ENCODE data around the gene C3orf18. TPM values are rescaled to one million over a fixed set of nuclear protein-coding genes. Genes with fewer than 3 reads are reported as not detected.

Gene C3orf18
- polyA plus RNA-seq, 1 of the 3 experiments (the other 2 are of a cell fraction), result 19.7 TPM

GRCh38 chr3:50530001-50530970 is 37.3 kb downstream of the C3orf18 start:
- Histone ChIP-seq H3K4me1 (ENCODE audit: control insufficient read depth in 1 of 2, insufficient read depth in 2 of 2, low read depth in 1 of 2, low read length in 1 of 2) (peaks cover 0 to 25% of the 10 kb centered on the region in 2 experiments; a peak in 1 of 4 replicates), H4K20me1 (ENCODE audit: insufficient read depth) (no peaks in the 10 kb centered on the region), H3K79me2 (ENCODE audit: insufficient read depth) (no peaks in the 10 kb centered on the region), H3K9me3 (no peaks in the 10 kb centered on the region), H2AFZ (ENCODE audit: low read depth) (no peak overlapping the region), H3K9me2 (no peaks in the 10 kb centered on the region), H3F3A (replicated peaks; ENCODE audit: insufficient read depth) (no peaks in the 10 kb centered on the region), H3K4me3 (ENCODE audit: low read depth in 2 of 2, low read length in 1 of 2) (no peak overlapping the region), H3K27ac (ENCODE audit: low read depth in 2 of 2, low read length in 1 of 2) (no peak overlapping the region), H3K36me3 (replicated peaks in 1 of 2; ENCODE audit: control insufficient read depth in 1 of 2, insufficient read depth in 2 of 2, low read length in 1 of 2) (no peaks in the 10 kb centered on the region), H3K27me3 (ENCODE audit: insufficient read depth) (peaks cover 6% of the 10 kb centered on the region; the same call in 1 of the 2 replicates), H3K9ac (no peak overlapping the region), H3K4me2 (no peak overlapping the region)
- WGBS (ENCODE audit: low lambda C conversion rate), result 75% methylated on average over 48 of the region's 48 CpGs
- POLR2A ChIA-PET, result no interaction called here
- CTCF ChIA-PET, result no interaction called here
- no peak for TF ChIP-seq TAF1 (IDR thresholded peaks at IDR 0.05; ENCODE audit: borderline replicate concordance, low read depth, low read length)
- TF ChIP-seq MXI1 (IDR thresholded peaks at IDR 0.05; ENCODE audit: low read depth, low read length), result no peak
- TF ChIP-seq NRF1 (IDR thresholded peaks at IDR 0.05; ENCODE audit: low read depth, low read length), result no peak
- TF ChIP-seq PBX3 (IDR thresholded peaks at IDR 0.05), result no peak
- no peak for DNase-seq

- peaks cover 0 to 28% of the 10 kb centered on the region in 2 experiments; a peak in 1 of 4 replicates for H3K4me1 ChIP-seq (ENCODE audit: control insufficient read depth in 1 of 2, insufficient read depth in 2 of 2, low read depth in 1 of 2, low read length in 1 of 2)
- ChIA-PET POLR2A (no interaction called here), CTCF (interaction anchor here (1.0 to 8.8 kb wide), 3 partner anchors 15 to 91 kb away, joined by 4 to 114 read pairs (median 4); no protein-coding TSS in a partner anchor)
- no peak overlapping the region for H3K4me2 ChIP-seq
- no peak overlapping the region for H3K4me3 ChIP-seq (ENCODE audit: low read depth in 2 of 2, low read length in 1 of 2)
- H2AFZ ChIP-seq (ENCODE audit: low read depth), result no peak overlapping the region
- no peaks in the 10 kb centered on the region for H4K20me1 ChIP-seq (ENCODE audit: insufficient read depth)
- no peaks in the 10 kb centered on the region for H3K9me2 ChIP-seq
- no peaks in the 10 kb centered on the region for H3K79me2 ChIP-seq (ENCODE audit: insufficient read depth)
- H3K36me3 ChIP-seq (replicated peaks in 1 of 2; ENCODE audit: control insufficient read depth in 1 of 2, insufficient read depth in 2 of 2, low read length in 1 of 2), result no peaks in the 10 kb centered on the region
- H3K27ac ChIP-seq (ENCODE audit: low read depth in 2 of 2, low read length in 1 of 2), result no peak overlapping the region; a peak in 1 of 4 replicates
- 50% methylated on average over 4 of the region's 6 CpGs for WGBS (ENCODE audit: low lambda C conversion rate)
- peaks cover 26% of the 10 kb centered on the region for H3K27me3 ChIP-seq (ENCODE audit: insufficient read depth)
- H3K9ac ChIP-seq, result no peak overlapping the region
- no peaks in the 10 kb centered on the region for H3K9me3 ChIP-seq
- no peak for TF ChIP-seq JUND (IDR thresholded peaks at IDR 0.05)
- TF ChIP-seq PBX3 (IDR thresholded peaks at IDR 0.05), result no peak
- TF ChIP-seq REST (IDR thresholded peaks at IDR 0.05; ENCODE audit: low read depth, low read length), result peak; percentile 95
- H3F3A ChIP-seq (replicated peaks; ENCODE audit: insufficient read depth), result no peaks in the 10 kb centered on the region
- DNase-seq, result no peak
These were observed 41.6 kb downstream of the C3orf18 start for GRCh38 chr3:50525987-50526386.
